ENCODE results near the gene BUB1B. TPM values are rescaled to one million over a fixed set of nuclear protein-coding genes. Genes with fewer than 3 reads are reported as not detected.
A peak's percentile ranks its signal among the peaks of the same experiment; 100 is the strongest.

Gene BUB1B
- total RNA-seq, 1 donor from 2014 or later, result 0.79 TPM

- no peak for TF ChIP-seq CTCF (IDR thresholded peaks at IDR 0.05; ENCODE audit: insufficient read depth, low read length, severe bottlenecking)
- H3K36me3 ChIP-seq (ENCODE audit: control insufficient read depth, insufficient read depth, low read length), result peaks cover 3% of the 10 kb centered on the region
- peak; percentile 77 for DNase-seq (ENCODE audit: low read depth)
- FAIRE-seq, result no peak
- no peaks in the 10 kb centered on the region for H3K27me3 ChIP-seq (ENCODE audit: control insufficient read depth, insufficient read depth, low read length)
- peak overlapping the region; percentile 49 for H3K4me3 ChIP-seq (ENCODE audit: low read depth, low read length)
Observed at GRCh38 chr15:40239693-40240618, 79.1 kb downstream of the BUB1B start.

DNA sequence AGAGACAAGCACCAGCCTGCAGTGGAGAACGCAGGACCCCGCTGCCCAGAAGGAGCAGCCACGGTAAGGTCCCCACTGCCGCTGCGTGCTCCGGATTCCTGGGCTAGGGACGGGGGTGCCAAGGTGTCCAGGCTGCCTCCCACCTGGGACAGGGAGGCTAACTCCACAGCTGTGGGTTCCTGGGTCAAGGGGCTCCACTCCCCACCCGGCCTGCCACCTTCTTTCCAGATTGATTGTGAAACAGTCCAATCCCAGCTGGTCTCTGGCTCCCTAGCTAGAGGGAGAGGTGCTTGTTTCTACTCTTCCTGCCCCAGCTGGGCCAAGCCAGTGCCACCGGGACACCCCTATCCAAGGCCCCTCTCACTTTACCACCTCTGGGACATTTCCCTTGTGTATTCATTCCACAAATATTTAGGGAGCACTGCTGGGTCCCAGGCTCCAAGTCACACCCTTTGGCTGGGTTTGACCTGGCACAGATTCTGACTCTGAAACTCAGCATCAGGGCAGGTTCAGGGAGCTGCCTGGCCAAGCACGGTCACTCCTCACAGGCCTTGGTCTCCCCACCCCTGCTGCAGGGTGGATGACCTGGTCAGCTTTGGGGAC lies 79.9 kb downstream of the BUB1B start:
- FAIRE-seq, result no peak
- Histone ChIP-seq H3K36me3 (ENCODE audit: control insufficient read depth, insufficient read depth, low read length) (peaks cover 4% of the 10 kb centered on the region), H3K27me3 (ENCODE audit: control insufficient read depth, insufficient read depth, low read length) (no peaks in the 10 kb centered on the region), H3K4me3 (ENCODE audit: low read depth, low read length) (peak overlapping the region; percentile 49)
- DNase-seq (ENCODE audit: low read depth), result no peak
- TF ChIP-seq CTCF (IDR thresholded peaks at IDR 0.05; ENCODE audit: insufficient read depth, low read length, severe bottlenecking), result no peak

GRCh38 chr15:40241269-40242212 lies 80.7 kb downstream of the BUB1B start:
- Histone ChIP-seq H3K36me3 (ENCODE audit: control insufficient read depth, insufficient read depth, low read length) (peaks cover 6% of the 10 kb centered on the region), H3K27me3 (ENCODE audit: control insufficient read depth, insufficient read depth, low read length) (no peaks in the 10 kb centered on the region), H3K4me3 (ENCODE audit: low read depth, low read length) (peak overlapping the region; percentile 49)
- TF ChIP-seq CTCF (IDR thresholded peaks at IDR 0.05; ENCODE audit: insufficient read depth, low read length, severe bottlenecking), result no peak
- FAIRE-seq (no peak), DNase-seq (ENCODE audit: low read depth) (no peak)

DNA sequence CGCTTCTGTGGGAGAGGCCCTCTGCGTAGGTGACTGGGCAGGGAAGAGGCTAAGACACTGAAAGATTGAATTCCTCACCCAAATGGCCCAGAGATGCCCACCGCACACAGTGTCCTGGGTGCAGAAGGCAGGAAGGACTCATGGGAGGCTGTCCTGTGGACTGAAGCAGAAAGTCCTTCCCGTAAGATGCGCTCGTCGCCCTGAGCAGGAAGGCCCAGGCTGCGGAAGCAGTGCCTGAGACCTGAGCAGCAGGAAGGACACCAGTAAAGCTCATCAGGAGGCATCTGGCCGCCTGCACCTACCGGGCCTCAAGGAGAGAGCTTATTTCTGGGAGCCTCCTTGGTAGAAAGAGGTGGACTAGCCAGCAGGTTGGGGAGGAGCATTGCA lies 81.3 kb downstream of the BUB1B start:
- Histone ChIP-seq H3K27me3 (ENCODE audit: control insufficient read depth, insufficient read depth, low read length) (no peaks in the 10 kb centered on the region), H3K36me3 (ENCODE audit: control insufficient read depth, insufficient read depth, low read length) (peaks cover 8% of the 10 kb centered on the region), H3K4me3 (ENCODE audit: low read depth, low read length) (no peak overlapping the region)
- no peak for TF ChIP-seq CTCF (IDR thresholded peaks at IDR 0.05; ENCODE audit: insufficient read depth, low read length, severe bottlenecking)
- DNase-seq (ENCODE audit: low read depth) (no peak), FAIRE-seq (no peak)

- Histone ChIP-seq H3K27me3 (ENCODE audit: control insufficient read depth, insufficient read depth, low read length) (no peaks in the 10 kb centered on the region), H3K4me3 (ENCODE audit: low read depth, low read length) (no peak overlapping the region), H3K36me3 (ENCODE audit: control insufficient read depth, insufficient read depth, low read length) (peaks cover 8% of the 10 kb centered on the region)
- TF ChIP-seq CTCF (IDR thresholded peaks at IDR 0.05; ENCODE audit: insufficient read depth, low read length, severe bottlenecking), result no peak
- no peak for FAIRE-seq
- no peak for DNase-seq (ENCODE audit: low read depth)
Observed at GRCh38 chr15:40242601-40243000, 81.7 kb downstream of the BUB1B start.

All from bronchial epithelial cell (primary cell).